Middle frontal gyrus (tissue), 1 donor: ENCODE measurements around the gene AEN.

ENCODE experiments used
- DNase-seq: peaks from one replicate; pipeline ENCODE4 v3.0.0-alpha.2; 2015; ENCODE audit warnings: low spot score; ENCODE audit errors: extremely low spot score

AEN gene

DNA sequence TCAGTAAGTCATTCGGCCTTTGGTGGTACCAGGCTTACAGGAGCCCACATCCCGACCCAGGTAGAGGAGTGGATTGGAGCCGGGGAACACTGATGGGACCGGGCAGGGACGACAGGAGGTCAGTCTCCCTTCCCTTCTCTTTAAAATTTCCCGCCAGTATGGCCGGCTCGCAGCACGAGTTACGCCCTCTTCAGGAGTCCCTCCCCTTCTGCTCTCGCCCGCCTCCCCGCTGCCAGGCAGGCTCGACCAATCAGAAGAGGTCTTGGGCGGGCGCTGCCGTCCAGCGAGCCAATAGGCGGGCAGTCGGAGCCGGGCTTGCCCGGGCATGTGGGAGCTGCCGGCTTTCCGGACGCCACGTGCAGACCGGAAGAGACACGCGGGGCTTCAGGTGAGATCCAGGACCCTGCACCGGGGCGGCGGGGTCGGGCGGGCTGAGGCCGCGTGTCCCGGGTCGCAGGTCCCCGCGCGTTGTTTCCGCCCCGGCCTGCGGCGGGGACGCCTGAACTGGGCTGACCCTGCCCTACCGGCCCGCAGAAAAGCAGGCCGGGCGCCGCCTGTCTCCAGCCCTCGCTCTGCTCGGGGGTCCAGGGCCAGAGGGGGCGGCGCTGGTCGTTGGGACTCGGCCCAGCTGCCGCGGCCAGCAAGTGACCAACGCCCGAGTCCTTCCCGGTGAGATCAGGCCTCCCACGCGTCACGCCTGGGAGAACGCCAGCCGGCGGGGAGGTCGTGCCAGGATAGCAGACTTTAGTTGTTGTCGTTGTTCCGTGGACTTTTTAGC lies at the start of gene AEN:
AEN (plus strand) TSS at position 346 of the 778 bp plus-strand sequence. CDS start 4,870 bp downstream, outside the sequence.
- peak; percentile 96 for DNase-seq

GRCh38 chr15:88571852-88572259 lies 49.3 kb upstream of the AEN start:
- DNase-seq: no peak

- no peak for DNase-seq
These were observed 47.1 kb upstream of the AEN start for GRCh38 chr15:88574077-88574476.

DNA sequence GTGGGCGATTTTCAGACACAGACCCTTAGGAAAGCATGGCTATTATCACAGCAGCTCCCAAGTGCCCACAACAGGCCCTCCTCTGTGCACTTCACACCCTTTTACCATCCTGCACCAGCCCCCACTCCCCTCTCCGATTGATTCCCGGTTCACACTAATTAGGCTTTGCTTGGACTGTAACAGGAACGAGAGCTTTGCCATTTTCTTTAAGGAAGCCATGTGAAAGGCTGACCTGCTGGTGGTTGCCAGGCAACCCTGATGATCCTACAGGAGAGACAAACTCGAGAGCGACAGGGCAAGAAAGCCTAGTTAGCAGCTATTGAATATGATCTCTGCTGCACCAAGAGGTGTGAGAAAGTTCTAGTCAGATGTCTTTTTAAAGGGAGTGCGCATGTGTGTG lies 46.5 kb upstream of the AEN start:
- no peak for DNase-seq

DNA sequence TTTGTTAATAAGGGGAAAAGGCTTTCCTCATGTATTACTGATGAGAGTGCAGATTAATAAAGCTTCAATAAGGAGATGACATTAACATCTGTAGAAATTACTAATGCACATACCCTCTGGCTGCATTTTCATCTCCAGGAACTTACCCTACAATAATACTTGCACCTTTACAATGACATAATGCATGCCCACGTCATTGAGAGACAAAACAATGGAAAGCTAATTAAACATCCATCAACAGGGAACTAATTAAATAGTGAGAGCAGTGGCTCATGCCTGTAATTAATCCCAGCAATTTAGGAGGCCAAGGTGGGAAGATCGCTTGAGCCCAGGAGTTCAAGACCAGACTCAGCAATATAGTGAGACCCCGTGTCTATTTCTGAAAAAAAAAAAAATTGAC lies 41.8 kb upstream of the AEN start:
- DNase-seq: no peak

GRCh38 chr15:88580532-88580931 lies 40.6 kb upstream of the AEN start:
- no peak for DNase-seq

- DNase-seq: no peak
These were observed 34.6 kb upstream of the AEN start for GRCh38 chr15:88586401-88587162.

DNA sequence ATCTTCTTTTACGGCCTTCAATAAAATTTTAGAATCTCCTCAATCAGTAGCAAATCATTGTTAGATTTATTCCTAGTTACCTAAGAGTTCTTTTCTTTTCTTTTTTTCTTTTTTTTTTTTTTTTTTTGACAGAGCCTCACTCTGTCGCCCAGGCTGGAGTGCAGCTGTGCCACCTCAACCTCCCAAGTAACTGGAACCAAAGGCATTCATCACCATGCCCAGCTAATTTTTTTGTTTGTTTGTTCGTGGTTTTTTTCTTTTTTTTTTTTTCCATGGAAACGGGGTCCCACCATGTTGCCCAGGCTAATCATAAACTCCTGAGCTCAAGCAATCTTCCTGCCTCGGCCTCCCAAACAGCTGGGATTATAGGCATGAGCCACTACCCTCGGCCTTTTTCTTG lies 30.4 kb upstream of the AEN start:
- no peak for DNase-seq

DNA sequence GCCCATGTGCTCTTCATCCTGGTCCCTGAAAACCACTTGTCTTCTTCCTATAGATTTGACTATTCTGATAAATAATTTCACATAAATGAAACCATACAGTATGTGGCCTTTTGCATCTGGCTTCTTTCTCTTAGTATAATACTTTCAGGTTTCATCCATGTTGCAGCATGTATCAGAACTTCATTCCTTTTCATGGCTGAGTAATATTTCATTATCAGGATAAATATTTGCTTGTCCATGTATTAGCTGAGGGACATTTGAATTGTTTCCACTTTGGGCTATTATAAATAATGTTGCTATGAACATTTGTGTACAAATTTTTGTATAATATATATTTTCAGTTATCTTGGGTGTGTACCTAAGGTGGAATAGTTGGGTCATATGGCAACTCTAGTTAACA lies 29.8 kb upstream of the AEN start:
- no peak for DNase-seq

GRCh38 chr15:88603885-88604284 lies 17.3 kb upstream of the AEN start:
- no peak for DNase-seq

GRCh38 chr15:88604381-88605188 lies 16.6 kb upstream of the AEN start:
- DNase-seq: peak; percentile 49

DNA sequence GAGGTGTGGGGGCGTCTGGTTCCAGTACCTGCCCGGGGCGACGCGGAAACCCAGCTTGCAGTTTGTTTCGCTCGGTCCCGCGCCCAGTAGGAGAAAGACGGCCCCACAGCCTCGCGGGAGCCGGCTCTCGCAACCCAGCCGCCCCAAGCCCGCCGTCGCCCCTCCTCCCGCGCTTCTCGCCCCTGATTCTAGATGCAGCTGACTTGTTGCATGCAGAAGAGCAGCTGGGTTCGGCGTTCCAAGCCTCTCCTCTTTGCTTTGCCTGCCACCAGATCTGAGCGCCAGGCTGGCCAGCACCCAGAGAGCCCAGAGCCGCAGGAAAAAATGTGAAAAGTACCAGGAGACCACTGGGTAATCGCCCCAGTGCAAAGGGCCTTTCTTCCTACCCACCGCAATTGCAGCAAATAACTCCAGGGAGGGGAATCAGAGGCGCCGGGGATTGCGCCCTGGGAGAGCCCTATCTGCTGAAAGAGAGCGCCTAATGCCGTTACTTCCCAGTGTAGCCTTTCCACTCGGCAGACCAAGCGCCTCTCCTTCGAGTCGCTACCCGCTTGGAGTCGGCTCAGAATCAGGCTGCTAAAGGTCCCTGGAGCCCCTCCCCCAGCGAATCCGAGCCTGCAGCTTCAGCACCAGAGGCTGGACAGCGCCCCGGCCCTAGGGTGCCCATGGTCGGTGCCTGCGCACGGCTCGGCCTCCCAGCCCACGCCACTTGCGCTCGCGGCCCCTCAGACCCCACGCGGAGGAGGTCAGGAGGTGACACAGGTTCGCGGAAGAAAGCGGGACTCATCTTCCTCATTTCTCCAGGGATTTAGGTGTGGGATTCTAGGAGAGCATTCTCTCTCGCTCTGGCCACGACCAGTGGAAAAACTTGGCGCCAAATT lies 15.7 kb upstream of the AEN start:
- no peak for DNase-seq

- DNase-seq: no peak
These were observed 14.9 kb upstream of the AEN start for GRCh38 chr15:88606070-88606794.

- DNase-seq: no peak
These were observed 13.2 kb upstream of the AEN start for GRCh38 chr15:88607951-88608350.

GRCh38 chr15:88608607-88609181 lies 12.4 kb upstream of the AEN start:
- DNase-seq: no peak

DNA sequence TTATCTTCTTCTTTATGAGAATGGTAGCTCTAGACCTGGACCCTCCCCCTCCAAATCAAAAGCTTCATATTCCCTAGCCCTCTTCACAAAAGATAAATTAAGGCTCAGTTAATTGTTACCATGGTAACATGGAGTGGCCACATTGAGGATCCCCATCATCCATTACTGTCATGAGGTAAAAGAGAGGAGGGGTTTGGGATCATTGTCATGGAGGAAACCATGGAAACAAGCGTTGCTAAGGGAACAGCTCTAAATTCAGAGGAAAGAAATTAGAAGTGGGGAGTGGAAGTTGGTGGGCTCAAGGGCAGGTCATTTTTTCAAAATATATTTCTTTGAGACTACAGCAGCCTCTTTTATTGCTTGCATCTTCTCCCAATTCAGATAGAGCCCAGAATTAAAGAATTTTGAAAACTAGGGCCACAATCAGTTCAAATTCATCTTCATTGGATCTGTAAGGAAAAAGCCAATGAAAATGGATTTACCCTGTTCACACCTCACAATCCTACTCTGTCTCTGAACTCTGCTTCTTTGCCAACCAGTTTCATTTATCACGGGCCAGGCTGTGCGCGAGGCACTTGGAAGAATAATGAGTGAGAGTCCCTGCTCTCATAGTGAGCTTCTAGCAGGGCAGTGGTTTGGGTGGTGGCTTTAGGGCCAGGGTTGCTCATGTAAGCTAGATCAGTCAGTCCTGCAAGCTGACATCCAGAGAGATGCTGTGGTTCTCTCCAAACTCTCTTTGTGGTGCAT lies 11.6 kb upstream of the AEN start:
- DNase-seq: no peak

DNA sequence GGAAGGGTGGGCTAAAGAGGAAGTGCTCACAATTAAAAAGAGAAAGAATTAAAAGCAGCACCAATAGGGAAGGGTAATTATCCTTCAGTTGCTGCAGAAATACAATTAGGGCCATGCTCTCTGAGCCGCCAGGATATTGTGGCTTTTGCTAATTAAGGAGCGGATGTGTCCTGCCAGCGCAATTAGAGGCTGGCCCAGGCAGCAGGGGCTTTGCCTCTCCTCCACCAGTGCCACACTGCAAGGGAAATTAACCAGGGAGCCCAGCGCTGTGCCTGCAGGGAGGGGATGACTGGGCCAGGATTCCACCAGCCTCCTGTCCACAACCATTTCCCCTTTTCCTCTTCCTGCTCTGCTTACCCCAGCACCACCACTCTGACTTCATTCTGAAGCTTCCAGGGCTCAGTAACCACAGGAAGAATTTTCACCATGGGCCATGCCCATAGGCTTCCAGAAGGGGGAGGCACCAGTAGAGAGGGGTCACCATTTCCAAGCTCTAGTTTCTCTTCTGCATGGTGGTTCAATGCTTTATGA lies 10.4 kb upstream of the AEN start:
- DNase-seq: no peak

DNA sequence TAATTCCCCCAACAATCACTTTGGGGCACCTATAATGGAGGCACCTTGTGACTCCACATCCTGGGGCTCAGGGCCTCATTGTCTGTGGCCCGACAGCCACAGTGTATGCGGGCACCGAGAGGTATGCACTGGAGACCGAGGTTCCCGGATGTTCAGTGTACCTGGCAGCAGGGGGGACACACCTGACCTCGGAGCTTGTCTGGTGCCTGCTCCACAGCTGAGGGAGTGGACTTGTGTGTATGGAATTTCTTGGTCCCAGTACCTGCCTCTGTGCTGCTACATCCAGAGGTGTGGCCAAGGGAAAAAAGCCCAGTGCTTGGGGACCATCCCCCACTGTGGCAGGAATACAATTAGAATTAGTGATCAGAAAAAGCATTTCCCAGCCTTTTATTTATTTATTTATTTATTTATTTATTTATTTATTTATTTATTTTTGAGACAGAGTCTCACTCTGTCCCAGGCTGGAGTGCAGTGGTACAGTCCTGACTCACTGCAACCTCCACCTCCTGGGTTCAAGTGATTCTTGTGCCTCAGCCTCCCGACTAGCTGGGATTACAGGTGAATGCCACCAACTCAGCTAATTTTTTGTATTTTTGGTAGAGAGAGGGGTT lies 8.8 kb upstream of the AEN start:
- DNase-seq: no peak
